ENCODE data around the gene ARL2BP.

DNA sequence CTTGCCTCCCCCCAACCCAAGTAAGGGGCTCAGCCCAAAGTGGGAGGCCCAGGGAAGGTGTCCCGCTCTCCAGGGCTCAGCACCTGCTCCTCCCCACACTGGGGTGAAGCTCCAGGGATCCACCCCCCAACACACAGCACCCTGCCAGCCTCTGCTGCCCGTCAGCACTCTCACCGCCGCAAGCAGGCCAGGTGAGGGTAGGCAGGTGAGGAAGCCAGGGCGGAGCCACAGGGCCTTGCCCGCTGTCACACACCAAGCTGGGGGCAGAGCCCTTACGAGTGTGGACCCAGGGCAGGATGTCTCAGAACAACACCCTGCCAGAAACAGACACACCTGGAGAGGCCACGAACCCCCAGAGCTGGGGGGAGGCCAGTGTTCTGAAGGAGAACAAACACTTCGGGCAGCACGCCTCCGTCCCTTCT is 19.9 kb downstream of the ARL2BP start:
- TF ChIP-seq EZH2 (IDR thresholded peaks at IDR 0.05) (no peak), POLR2AphosphoS5 (IDR thresholded peaks at IDR 0.05; ENCODE audit: borderline replicate concordance, low read depth, low read length) (no peak)

Measured in SK-N-MC (cell line).